NCI-H460 (cell line): Measurements from ENCODE around the gene LENG8. TPM values are rescaled to one million over a fixed set of nuclear protein-coding genes. Genes with fewer than 3 reads are reported as not detected.
"Not testable (repeated sequence)": the region's sequence is repeated elsewhere in the genome, so short reads cannot be mapped to it uniquely, and the experiment has no call there.

Experiments
- DNase-seq: peaks from one replicate; pipeline ENCODE4 v3.0.0-alpha.2; 2016; ENCODE audit warnings: low read depth; ENCODE audit errors: extremely low read depth
- total RNA-seq: library from RNA; depleted of rRNA; stranded (reverse); fragments of >200 nt; shearing (Covaris generic); gene quantifications from 2 replicates; pipeline ENCODE4 v1.2.3, GENCODE V29; 2014

Gene LENG8
- total RNA-seq, 1 experiment from 2014 or later, result 30.4 TPM

GRCh38 chr19:54436628-54437252, 12.3 kb upstream of the LENG8 start:
- DNase-seq, result no peak

DNA sequence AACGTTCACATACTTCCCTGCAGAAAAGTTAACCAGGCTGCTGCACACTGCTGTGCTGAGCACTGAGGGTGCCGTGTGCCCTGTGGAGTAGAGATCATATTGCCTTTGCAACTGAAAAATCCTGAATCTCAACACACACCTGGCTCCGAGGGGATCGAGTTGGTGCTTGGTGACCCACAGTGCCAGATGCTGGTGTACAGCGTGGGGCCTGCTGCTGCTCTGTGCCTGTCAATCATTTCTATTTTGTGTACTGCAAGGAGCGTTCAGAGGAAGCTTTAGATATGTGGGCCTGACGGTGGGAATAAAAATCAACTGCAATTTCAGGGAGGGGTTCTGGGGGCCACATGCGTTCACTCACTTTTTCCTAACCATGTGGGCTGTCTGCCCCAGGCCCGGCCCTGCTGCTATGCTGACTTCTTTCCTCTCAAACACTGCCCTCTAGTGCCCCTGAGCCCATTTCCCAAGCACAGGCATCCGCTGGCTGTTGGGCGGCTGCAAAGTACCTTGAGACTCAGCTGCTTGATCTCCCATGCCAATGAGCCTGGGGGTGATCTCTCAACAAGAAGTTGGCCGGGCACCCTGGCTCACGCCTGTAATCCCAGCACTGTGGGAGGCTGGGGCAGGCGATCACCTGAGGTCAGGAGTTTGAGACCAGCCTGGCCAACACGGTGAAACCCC, 9.7 kb upstream of the LENG8 start:
- DNase-seq, result no peak

- no peak for DNase-seq
Measured at GRCh38 chr19:54440641-54441040, 8.4 kb upstream of the LENG8 start.

GRCh38 chr19:54444737-54445136, 4.3 kb upstream of the LENG8 start:
- DNase-seq, result no peak

DNA sequence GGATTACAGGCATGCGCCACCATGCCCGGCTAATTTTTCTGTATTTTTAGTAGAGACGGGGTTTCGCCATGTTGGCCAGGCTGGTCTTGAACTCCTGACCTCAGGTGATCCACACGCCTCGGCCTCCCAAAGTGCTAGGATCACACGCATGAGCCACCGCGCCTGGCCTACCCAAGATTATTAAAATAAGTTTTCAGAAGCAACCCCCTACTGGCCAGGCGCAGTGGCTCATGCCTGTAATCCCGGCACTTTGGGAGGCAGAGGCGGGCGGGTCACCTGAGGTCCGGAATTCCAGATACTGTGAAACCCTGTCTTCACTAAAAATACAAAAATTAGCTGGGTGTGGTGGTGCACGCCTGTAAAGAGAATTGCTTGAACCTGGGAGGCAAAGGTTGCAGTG, 2.6 kb upstream of the LENG8 start:
- DNase-seq, result not testable (repeated sequence)

GRCh38 chr19:54448040-54448773, 792 bp upstream of the LENG8 start:
- DNase-seq, result no peak

- DNase-seq, result no peak
Measured at GRCh38 chr19:54449701-54450069, 686 bp downstream of the LENG8 start.

DNA sequence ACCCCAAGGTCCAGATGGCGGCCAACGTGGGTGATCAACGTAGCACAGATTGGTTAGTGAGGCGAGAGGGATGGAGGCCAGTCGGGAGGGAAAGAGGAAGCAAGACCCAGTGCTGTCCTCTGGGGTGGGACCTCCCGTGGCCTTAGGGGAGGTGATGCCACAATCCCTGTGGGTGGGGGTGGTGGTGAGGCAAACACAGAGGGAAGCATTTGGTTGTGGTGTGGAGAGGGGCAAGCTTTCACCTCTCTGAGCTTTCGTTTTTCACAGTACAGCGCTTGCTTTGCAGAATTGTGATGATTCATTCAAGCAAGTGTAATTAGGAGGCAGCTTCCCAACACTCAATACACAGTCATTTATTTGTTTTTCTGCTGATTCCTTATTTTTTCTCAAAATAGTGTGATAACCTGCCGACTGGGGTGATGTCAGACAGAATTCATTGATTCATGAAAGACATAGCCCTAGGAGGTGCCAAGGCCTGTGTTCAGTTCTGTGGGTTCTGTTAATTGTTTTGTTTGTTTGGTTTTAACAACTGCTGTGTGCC, 2.4 kb downstream of the LENG8 start:
- no peak for DNase-seq

GRCh38 chr19:54451997-54452396, 3.0 kb downstream of the LENG8 start:
- DNase-seq, result no peak

- DNase-seq, result no peak
Measured at GRCh38 chr19:54452626-54453025, 3.6 kb downstream of the LENG8 start.

GRCh38 chr19:54453921-54454780, 5.2 kb downstream of the LENG8 start:
- no peak for DNase-seq

DNA sequence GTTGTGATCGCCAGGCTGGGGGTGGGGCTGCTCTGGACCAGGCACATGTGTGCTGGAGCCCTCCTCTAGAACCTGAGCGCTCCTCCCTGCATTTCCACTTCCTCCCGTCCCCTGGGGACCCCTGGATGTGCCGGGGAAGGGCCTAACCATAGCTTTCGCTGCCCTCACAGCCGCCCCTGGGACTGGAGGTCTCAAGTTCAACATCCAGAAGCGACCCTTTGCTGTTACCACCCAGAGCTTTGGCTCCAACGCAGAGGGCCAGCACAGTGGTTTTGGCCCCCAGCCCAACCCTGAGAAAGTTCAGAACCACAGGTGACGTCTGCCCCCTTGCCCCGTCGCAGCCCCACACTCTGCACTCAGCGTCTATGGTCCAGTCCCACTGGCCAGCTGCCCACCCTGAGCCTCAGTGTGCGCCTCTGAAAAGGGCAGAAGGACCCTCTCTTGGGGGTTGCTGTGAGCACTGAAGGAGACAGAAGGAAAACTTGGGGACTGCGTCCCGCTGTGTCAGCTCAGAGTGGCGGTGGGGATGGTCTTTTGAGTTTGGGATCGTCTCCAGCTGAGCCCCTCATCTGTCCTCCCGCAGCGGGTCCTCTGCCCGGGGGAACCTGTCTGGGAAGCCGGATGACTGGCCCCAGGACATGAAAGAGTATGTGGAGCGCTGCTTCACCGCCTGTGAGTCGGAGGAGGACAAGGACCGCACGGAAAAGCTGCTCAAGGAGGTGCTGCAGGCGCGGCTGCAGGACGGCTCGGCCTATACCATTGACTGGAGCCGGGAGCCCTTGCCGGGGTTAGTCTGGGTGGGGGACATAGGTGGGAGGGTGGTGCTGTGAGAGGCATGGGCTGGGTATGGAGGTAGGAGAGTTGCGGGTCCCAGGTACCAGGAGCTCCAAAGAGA, 6.0 kb downstream of the LENG8 start:
- DNase-seq, result no peak

DNA sequence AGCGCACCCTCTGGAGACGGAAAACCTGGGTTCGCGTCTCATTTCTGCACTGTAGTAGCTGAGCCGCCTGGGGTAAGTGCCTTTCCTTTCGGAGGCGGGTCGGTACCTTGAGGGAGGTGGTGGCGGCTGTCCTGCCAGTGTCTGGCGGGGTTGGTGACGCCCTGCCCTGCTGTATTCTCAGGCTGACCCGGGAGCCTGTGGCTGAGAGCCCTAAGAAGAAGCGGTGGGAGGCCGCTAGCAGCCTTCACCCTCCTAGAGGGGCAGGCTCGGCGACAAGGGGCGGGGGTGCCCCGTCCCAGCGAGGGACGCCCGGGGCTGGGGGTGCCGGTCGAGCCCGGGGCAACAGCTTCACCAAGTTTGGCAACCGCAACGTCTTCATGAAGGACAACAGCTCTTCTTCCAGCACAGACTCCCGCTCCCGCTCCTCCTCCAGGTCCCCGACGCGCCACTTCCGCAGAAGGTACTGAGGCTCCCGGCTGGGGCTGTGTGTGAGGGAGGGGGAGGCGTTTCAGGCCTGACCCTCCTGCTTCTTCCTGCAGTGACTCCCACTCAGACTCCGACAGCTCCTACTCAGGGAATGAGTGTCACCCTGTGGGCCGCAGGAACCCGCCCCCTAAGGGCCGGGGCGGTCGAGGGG, 6.9 kb downstream of the LENG8 start:
- DNase-seq, result no peak

GRCh38 chr19:54456423-54457373, 7.7 kb downstream of the LENG8 start:
- no peak for DNase-seq

GRCh38 chr19:54457773-54458647, 9.0 kb downstream of the LENG8 start:
- DNase-seq, result no peak

GRCh38 chr19:54458648-54459281, 9.8 kb downstream of the LENG8 start:
- DNase-seq, result no peak
